Measurements from ENCODE around the gene NEUROD2.
"Not testable (repeated sequence)": the region's sequence is repeated elsewhere in the genome, so short reads cannot be mapped to it uniquely, and the experiment has no call there.

Gene NEUROD2

DNA sequence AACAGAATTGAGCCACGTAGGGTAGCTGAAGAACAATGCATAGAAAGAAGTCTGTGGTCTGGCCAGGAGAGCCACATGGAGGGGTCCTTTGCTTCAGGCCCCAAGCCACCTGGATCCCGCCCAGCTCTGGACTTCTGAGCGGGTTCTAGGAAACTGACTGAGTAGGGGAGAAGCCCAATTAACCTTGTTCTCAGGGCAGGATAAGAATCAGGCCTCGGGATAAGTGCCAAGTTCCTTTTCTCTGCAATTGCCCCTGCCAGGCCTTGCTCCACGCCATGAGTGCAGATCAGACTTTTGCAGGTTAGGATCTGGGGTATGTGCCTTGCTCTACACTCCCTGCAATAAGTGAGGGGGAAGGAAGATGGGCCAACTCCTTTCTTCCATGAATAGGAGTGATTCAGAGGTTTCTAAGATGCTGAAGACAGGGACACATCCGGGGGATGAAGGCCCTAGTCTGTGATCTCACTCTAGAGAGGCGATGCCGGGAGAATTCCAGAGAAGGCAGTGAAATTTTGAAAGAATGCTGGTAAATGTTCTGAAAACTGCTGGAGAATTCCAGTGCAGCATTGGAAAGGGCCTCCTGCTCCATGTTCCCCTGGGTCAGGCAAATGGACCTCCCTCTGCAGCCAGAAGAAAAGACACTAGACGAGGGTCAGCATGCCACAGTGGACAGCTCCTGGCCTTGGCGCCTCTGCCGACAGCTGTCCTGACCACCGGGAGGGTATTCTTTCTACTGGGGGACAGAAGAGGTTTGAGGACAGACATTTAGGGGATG is 5.8 kb downstream of the NEUROD2 start:
- no peak for DNase-seq (ENCODE audit: low spot score)

DNA sequence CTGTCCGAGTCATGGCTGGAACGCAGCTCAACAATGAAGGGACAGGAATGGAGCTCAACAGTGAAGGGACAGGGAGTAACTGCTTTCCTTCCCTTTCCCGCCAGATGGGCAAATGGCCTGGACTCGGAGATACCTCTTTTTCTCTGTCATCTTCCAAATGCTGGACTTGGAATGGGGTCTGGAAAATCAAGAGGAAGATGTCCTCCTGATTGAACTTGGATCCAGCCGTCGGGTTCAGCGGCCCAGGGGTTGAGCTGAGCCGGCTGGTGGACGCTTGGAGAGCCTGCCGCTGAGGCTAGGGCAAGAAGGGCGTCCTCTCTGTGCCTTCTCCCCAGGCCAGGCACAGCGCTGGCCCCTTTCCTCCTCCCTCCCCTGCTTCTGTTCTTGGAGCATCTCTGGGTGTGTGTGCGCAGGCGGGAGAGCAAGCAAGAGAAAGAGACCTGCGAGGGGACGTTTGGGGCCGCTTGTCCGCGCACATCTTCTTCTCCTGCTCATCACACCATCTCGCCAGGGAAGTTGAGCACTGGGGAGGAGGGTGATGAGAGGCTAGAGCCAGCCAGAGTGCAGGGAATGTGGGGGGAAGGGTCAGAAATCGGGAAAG is 6.6 kb downstream of the NEUROD2 start:
- no peak for DNase-seq (ENCODE audit: low spot score)

DNA sequence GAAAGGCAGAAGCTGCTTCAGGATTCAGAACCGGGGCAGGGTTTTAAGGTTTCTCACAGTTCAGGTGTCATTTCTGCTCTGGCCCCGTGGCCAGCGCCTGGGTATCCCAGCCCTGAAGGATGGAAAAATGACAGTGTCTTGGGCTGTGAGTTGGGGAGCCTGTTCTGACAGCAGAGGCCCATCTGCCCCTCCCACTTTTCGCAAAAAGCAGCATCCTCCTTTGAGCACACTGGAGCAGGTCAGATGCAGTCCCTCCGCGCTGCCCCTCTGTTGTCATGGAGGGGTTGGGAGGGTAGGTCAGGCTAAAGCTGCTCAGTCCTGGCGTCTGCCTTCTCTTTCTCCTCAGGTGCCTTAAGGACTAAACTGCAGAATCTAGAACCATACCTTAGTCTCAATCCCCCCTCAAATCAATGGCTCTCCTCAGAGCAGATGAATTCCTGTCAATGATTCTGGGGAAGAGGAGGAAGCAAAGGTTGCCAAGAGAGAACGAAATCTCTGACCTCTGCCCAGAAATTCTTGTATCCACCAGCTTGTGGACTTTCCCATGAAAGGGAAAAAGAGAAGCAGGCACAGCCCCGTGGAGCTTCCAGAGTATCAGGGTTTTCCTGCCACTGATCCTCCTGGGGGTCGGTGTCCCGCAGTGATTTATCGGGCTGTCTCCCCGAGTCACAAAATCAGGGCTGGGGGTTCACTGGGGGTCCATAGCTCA is 7.3 kb downstream of the NEUROD2 start:
- DNase-seq (ENCODE audit: low spot score) = no peak

DNA sequence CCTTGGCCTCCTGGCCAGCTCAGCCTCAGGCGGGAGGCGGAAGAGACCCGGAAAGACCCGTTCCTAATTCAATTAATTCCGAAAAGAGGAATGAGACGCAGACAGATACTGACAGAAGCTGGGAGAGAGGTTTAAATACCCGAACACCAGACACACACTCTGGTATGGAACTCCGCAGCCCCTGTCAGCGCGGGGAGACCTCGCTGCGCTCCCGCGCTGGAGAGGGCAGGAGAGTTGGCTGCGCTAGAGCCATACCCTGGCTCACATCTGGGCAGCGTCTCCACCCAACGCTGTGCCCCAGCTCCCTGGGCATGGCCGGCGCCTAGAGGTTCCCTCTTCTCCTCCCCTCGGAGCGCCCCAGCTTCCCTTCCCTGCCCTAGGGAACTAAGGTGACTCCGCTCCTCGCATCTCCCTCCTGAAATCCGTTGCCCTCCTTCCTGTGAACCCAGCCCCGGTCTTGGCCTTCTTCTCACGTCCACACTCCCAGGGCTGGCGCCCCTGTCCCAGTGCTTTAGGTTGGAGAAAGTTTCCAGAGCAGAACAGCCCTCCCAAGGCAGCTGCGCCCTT is 8.0 kb downstream of the NEUROD2 start:
- DNase-seq (ENCODE audit: low spot score) = no peak

DNA sequence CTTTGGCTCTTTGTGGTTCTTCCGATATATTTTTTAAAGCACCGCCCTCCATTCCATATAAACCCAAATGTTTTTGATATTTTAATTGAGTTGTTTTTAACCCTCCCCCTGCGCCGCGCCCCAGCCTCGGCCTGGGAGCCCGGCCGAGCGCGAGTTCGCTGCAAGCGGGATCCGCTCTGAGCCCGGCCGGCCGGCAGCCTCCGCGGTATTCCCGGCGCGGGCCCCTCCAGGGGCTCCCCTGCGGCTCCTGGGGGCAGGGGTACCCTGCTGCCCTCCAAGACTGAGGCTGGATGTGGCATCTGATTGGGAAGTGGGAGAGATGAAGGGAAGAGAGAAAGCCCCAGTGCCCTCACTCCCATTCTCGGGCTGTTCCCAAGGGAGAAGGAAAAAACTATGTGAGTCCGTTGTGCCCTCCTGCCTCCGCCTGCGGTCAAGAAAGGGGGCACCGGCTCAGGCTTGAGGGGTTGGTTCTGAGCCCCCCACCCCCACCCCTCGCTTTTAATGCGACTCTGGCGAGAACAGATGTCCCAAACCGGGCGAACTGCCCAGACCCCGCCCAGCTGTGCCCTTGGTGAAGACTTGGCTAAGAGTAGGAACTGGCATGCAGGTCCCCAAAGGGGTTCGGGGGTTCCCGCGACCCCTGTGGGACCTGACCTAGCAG is 8.6 kb downstream of the NEUROD2 start:
- no peak for DNase-seq (ENCODE audit: low spot score)

DNA sequence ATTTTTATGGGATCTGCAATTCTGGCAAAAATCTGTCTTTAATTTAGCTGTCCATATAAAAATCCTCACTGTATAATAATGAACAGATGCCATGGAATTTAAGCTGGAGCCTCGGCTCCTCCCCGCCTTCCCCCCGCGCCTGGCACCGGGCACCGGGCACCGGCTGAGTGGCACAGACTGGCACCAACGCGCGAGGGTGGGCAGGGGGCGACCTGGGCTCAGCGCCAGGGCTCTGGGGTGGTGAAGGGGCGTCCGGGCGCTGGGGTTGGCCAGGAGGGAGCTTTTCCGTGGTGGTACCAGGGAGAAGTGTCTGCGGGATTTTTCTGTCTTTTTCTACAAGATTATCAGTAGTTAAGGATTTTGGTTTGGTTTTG is 9.1 kb downstream of the NEUROD2 start:
- DNase-seq (ENCODE audit: low spot score) = no peak

DNA sequence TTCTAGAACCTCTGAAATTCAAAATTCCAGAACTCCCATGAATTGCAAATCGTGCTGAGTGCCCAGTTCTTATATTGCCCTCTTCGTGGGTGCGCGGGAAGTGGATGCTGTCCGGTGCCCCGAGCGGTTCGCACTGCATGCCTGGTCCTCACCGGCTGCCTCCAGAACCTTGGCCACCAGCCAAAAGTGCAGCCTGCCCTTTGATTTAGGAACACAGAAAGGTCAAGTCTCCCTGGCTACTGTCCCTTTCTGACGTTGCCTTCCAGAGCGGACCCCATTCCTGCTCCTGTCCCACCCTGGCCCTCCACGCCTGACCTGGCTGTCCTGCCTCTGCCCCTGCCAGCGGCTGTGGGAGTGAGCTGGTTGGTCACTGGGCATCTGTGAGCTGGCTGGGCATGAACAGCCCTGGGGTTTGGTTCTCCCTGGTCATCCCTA is 9.7 kb downstream of the NEUROD2 start:
- DNase-seq (ENCODE audit: low spot score) = no peak

DNA sequence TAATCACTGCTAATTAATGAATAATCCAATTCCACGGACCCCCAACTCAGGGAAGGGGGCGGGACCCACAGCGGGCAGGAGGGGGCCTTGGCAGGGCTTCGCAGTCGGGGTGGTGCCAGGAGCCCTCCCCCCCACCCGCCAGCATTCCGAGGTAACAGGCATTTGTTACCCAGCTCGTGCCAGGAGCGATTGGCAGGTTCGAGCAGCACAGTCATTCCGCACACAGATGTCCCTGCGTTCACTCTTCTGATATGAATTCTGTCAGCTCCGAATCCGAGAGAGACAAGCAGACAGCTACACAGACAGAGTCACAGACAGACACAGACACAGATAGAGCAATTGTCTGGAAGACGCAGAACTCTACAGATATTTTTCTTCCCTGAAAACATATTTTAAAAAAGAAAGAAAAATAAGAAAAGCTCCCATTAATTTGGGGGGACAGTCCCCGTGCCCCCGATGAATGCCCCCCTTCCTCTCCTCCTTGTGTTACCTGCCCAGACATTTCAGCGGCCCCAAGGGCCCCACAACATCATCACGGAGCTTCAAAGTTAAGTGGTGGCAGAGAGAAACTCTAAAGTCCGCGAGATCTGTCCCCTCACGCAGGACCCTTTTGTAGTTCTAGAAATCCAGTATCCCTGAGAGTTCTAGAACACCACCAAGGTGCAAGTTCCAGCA is 10.2 kb downstream of the NEUROD2 start:
- no peak for DNase-seq (ENCODE audit: low spot score)

DNA sequence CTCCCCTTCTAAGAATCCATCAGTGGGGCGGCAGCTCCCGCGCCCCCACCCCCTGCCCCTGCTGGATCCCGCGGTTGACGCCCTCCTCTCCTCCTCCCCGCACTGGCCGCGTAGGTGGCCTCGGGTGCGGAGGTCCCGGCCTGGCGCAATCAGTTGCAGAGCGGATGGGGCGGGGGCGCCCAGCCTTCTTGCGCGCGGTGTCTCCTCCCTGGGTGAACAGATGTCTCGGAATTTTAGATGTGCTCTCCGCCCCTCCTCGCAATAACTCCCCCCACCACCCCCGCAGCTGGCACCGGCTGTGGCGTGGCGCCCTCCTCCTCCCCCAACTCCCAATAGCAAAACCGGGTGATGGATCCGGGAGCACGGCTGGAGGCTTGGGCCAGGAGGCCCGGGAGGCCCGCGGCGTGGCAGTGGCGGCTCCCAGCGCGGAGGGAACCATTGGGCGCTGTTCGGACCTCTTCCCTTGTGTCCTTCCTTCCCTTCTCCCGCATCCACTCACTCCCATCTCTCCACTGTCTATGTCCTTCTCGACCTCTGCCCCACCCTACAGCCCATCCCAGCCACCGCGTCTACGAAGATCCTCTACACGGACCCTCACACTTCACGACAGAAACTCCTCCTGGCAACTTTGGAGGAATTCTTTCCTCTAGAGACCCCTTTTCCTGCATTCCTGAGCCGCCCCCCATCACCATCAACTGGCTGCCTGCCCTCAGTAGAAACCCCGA is 11.0 kb downstream of the NEUROD2 start:
- no peak for DNase-seq (ENCODE audit: low spot score)

DNA sequence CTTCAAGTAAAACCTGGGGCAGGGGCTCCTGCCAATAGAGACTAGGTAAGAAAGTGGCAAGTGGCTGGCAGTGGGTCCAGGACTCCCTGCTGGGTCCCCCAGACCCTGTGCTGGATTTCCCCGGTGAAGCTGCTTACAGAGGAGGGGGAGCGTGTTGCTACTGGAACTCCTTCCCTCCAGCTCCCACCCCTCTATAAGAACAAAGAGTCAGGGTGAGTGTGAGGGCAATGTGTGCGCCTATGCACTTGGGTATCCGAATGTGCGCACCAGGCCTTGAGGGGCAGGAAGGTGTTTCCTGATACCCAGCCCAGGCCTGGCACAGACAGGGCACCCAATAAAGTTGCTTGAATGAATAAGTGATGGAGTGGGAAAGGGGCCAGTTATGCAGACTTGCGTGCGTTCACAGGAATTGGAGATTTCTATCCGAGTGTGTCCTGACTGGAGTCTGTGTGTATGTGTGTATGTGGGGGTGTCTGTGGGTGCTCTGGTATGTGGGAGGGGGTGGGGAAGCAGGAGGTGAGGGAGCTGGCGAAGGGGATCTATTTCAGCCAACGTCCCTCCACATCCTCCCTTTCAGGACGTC is 11.7 kb downstream of the NEUROD2 start:
- DNase-seq (ENCODE audit: low spot score) = no peak

DNA sequence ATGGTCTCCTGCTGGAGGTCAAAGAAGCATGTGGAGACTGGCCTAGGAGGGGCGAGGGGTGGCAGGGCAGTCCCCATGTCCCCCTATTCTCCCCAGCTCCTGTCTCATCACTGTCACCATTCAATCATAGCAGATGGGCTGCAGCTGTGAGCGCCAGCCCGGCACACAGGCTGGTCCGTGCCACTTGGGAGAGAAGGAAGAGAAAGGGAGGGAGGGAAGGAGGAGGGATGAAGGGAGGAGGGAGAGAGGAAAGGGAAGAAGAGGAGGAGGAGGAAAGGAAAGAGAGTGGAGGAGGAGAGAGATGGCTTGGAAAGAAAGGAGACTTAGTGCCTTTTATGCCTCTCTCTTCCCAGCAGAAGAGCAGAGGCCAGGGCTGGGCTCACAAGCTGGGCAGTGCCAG is 12.4 kb downstream of the NEUROD2 start:
- no peak for DNase-seq (ENCODE audit: low spot score)

DNA sequence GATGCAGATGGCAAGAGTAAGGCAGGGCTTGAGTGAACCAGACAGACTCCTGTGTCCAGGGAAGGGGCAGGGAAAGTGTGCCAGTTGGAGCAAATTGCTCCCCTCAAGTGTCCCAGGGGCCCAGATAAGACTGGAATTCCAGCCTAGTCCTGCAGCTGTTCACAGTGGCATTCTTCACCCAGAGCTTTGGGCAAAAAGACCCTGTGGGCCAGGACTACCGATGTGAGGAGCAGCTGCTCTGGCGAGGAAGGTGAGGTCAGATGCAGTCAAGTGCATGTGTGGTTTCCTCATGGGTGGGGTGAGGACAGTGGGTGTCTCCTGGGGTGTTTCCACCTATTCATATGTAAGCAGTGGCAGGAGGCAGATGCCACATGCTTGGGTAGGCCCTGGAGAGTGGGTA is 14.3 kb downstream of the NEUROD2 start:
- DNase-seq (ENCODE audit: low spot score) = no peak

DNA sequence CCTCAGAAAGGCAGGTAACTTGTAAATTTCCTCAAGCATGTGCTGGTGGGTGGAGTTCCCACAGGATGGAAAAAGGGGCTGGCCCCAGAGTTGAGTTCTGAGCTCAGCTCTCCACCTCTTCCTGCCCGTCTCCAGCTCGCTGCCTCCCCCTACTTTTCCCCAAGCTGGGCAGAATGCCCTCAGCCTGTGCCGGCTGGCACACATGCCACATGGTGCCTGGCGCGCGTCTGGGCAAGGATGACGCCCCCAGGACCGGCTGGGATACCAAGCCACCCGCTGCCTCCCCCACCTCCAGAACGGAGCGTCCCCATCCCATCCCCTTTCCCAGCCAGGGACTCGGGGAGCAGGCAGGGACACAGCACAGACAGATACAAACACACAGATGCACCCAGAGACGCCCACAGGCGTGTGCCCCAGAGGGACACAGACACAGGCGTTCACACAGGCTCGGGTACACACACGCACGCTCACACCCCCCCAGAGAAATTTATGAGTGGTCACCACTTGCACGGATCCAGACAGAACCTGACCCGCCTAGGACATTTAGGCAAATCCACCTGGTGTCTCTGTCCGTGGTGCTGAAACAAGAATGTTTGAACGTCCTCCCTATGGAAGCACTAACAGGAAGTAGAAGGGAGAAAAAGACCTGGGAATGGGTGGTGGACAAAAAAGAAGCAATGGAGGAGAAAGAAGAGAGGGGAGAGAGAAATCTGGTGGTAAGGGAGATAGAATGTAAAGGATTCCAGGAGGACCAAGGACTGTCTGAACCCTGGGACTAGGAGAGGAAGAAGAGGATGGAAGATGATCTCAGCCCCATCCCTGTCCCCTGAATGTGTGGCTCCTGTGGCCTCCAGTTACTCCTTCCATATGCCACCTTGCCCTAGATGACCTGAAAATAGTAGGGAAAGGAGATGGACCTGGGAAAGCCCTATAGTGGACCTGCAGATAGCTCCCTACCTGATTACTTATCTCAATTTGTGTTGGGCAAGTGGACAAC is 15.5 kb downstream of the NEUROD2 start:
- peak; percentile 78 for DNase-seq (ENCODE audit: low spot score)

DNA sequence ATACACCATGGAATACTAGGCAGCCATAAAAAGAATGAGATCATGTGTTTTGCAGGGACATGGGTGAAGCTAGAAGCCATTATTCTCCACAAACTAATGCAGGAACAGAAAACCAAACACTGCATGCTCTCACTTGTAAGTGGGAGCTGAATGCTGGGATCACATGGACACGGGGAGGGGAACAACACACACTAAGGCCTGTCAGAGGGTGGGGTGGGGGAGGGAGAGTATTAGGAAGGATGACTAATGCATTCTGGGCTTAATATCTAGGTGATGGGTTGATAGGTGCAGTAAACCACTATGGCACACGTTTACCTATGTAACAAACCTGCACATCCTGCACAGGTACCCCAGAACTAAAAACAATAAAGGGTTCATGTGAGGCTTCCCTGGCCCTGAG is 17.5 kb downstream of the NEUROD2 start:
- DNase-seq (ENCODE audit: low spot score) = not testable (repeated sequence)

DNA sequence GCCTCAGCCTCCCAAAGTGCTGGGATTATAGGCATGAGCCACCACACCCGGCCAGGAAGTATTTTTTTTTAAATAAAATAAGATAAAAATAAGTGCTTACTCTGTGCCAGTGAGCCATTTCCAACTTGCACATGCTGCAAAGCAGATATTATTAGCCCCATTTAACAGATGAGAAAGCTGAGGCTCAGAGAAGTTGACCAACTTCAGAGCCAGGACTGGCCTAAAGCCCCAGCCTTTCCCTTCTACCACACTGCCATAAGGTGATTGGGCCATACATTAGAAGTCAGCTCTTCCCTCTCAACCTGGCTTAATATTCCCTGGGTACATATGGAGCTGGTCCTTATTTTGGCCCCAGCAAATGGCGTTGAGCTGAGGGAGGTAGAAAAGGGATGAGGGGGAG is 25.1 kb downstream of the NEUROD2 start:
- no peak for DNase-seq (ENCODE audit: low spot score)

DNA sequence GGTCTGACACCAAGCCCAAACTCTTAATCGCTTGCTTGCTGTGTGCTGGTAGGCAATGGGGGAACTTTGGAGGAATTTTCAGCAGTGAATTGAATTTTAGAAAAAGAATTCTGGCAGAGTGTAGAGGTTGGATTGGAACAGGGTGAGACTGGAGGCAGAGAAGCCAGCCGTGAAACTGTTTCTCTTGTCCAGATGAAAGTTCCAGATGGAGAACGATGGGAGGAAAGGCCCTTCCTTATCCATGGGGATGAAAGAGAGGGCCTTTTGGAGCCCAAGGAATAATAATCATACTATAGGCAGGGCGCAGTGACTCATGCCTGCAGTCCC is 26.0 kb downstream of the NEUROD2 start:
- no peak for DNase-seq (ENCODE audit: low spot score)

DNA sequence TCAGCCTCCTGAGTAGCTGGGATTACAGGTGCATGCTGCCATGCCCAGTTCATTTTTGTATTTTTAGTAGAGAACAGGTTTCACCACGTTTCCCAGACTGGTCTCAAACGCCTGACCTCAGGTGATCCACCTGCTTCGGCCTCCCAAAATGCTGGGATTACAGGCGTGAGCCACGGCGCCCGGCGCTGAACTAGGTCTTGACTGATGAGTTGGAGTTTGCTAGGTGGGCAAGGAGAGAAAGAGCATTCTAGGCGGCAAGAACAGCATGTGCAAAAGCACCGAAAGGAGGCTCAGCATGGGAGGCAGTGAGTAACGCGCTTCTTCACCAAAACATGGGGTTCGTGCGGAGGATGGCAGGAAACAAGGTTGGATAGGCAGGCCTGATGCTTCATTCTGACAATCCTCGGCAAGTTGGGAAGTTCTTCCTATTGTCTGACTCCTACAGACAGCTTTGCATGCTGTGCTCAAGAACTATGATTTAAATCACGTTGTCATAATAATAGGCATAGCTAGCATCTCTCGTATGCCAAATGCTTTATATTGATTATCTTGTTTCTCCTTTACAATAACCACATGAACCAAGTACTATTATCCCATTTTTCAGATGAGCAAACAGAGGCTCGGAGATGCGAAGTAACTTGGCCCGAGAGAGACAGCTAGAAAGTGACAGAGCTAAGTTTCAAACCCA is 26.5 kb downstream of the NEUROD2 start:
- DNase-seq (ENCODE audit: low spot score) = no peak

DNA sequence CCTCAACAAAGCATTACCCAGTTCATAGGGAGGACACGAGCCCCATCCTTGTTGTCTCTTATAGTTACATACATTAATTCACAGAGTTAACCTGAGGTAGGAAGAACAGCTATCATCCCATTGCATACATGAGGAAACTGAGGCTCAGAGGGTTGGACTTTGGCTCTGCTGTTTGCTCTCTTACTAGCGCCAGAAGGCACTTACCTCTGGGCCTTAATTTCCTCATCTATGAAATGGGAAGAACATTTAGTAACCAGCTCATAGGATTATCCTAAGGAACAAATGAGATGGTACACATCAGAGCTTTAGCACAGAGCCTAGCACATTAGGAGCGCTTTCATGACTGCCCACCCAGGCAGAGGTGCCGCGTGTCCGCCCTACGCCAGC is 27.6 kb downstream of the NEUROD2 start:
- DNase-seq (ENCODE audit: low spot score) = no peak
